Retinal pigment epithelial cell (primary cell): Measurements from ENCODE around the gene PPP1R15A.

Experiments
- DNase-seq: peaks from one replicate; pipeline ENCODE4 v3.0.0-alpha.2; 2010; ENCODE audit warnings: low read depth
- H3K4me3 ChIP-seq: 2 replicates; pipeline ENCODE4 v1.5.1; 2011; ENCODE audit warnings: mild to moderate bottlenecking, low read length, control low read depth, moderate library complexity
- TF ChIP-seq, protein P1 (sequence below): conservative IDR thresholded peaks from 2 replicates; pipeline ENCODE4 v1.5.1; 2011; ENCODE audit warnings: low read depth, low read length, control low read depth, inconsistent platforms

The PPP1R15A gene

DNA sequence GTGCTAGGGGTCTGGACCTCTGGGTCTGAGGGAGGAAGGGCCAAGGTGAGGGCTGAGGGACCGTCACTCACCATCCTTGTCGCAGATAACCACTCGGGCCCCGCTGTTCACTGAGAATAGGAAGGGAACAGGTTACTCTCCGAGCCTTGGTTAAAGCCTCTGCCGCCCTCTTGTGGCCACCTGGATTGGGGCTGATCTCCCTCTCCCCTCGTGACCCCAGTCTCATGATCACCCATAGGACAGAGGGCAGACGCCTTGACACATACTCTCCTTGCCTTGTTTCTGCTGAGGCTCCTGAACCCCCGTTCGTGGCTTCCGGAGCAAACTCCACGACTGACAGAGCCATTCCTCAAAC, 36.5 kb upstream of the PPP1R15A start:
- TF ChIP-seq, protein P1, sequence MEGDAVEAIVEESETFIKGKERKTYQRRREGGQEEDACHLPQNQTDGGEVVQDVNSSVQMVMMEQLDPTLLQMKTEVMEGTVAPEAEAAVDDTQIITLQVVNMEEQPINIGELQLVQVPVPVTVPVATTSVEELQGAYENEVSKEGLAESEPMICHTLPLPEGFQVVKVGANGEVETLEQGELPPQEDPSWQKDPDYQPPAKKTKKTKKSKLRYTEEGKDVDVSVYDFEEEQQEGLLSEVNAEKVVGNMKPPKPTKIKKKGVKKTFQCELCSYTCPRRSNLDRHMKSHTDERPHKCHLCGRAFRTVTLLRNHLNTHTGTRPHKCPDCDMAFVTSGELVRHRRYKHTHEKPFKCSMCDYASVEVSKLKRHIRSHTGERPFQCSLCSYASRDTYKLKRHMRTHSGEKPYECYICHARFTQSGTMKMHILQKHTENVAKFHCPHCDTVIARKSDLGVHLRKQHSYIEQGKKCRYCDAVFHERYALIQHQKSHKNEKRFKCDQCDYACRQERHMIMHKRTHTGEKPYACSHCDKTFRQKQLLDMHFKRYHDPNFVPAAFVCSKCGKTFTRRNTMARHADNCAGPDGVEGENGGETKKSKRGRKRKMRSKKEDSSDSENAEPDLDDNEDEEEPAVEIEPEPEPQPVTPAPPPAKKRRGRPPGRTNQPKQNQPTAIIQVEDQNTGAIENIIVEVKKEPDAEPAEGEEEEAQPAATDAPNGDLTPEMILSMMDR = peak; percentile 89
- DNase-seq = peak; percentile 66
- H3K4me3 ChIP-seq = peak overlapping the region; percentile 79

DNA sequence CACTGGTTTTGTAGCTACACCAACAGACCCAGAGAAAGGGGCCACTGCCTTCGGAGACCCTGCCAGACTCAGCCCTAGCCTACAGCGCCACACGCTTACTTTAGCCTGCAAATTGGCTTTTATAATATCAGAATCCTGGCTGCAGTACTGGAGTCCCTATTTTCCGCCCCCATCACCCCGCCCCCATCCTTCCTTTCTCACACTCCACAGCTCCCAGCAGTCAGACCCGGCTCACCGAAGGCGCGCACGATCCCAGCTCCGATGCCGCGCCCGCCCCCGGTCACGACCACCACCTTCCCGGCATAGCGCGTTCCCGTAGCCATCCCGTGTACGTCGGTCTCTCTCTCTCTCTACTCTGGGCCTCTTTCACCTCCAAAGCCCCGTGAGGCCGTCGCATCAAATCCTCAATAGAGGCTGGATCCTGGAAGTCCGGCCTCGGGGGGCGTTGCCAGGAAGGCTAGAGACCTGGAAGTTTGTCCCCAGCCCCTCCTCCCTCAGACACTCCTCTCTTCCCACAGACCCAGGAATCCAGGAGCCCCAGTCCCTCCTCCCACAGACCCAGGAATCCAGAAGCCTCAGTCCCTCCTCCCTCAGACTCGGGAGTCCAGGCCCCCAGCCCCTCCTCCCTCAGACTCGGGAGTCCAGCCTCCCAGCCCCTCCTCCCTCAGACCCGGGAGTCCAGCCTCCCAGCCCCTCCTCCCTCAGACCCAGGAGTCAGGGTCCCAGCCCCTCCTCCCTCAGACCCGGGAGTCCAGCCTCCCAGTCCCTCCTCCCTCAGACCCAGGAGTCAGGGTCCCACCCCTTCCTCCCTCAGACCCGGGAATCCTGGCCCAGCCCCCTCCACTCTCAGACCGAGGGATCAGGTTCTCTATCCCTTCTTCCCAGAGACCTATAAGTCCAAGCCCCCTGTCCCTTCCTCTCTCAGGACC, 35.9 kb upstream of the PPP1R15A start, which contains the start of gene HSD17B14:
Gene HSD17B14, minus strand, starts transcription at position 403 of the 929 bp plus-strand sequence. Its CDS starts 80 bp downstream, at position 323.
- TF ChIP-seq, protein P1 = no peak
- DNase-seq = no peak
- H3K4me3 ChIP-seq = peak within 1 kb of the TSS; percentile 79

- TF ChIP-seq, protein P1 = no peak
- peak; percentile 67 for DNase-seq
- H3K4me3 ChIP-seq = peak overlapping the region; percentile 79
Measured at GRCh38 chr19:48837051-48837524, 35.1 kb upstream of the PPP1R15A start.

- peak overlapping the region; percentile 79 for H3K4me3 ChIP-seq
- DNase-seq = no peak
- TF ChIP-seq, protein P1 = no peak
Measured at GRCh38 chr19:48837687-48838086, 34.5 kb upstream of the PPP1R15A start.

GRCh38 chr19:48841047-48841446, 31.2 kb upstream of the PPP1R15A start:
- TF ChIP-seq, protein P1 = no peak
- no peak overlapping the region for H3K4me3 ChIP-seq
- no peak for DNase-seq

DNA sequence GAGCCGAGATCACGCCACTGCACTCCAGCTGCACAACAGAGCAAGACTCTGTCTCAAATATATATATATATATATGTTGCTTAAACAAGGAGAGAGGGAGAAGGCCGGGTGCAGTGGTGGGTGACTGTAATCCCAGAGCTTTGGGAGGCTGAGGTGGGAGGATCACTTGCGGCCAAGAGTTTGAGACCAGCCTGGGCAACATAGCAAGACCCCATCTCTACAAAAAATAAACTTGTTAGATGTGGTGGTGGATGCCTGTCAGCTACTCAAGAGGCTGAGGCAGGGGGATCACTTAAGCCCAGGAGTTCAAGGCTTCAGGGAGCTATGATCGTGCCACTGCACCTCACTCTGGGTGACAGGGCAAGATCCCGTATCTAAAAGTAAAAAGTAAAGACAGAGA, 30.6 kb upstream of the PPP1R15A start:
- no peak overlapping the region for H3K4me3 ChIP-seq
- no peak for DNase-seq
- TF ChIP-seq, protein P1 = no peak

GRCh38 chr19:48842789-48843162, 29.4 kb upstream of the PPP1R15A start:
- no peak for DNase-seq
- TF ChIP-seq, protein P1 = peak; percentile 84
- H3K4me3 ChIP-seq = no peak overlapping the region
